HEK293 (cell line): Measurements from ENCODE around the gene C16orf92.

ENCODE experiments used
- AEBP2 ChIP-seq: fragments of 450-650 bp; formaldehyde crosslinking; IDR thresholded peaks from 2 replicates; pipeline ENCODE4 v1.5.1; 2016; ENCODE audit warnings: missing biosample characterization, missing genetic modification characterization, borderline replicate concordance
- INSM2 ChIP-seq: fragments of 450-650 bp; formaldehyde crosslinking; IDR thresholded peaks from 2 replicates; pipeline ENCODE4 v1.5.1; 2016; ENCODE audit warnings: missing biosample characterization, missing genetic modification characterization
- KLF1 ChIP-seq: fragments of 450-650 bp; formaldehyde crosslinking; IDR thresholded peaks from 2 replicates; pipeline ENCODE4 v1.5.1; 2016; ENCODE audit warnings: missing biosample characterization, missing genetic modification characterization
- KLF8 ChIP-seq: fragments of 450-650 bp; formaldehyde crosslinking; IDR thresholded peaks from 2 replicates; pipeline ENCODE4 v1.5.1; 2016; ENCODE audit warnings: missing biosample characterization, missing genetic modification characterization
- KLF9 ChIP-seq: fragments of 450-650 bp; formaldehyde crosslinking; IDR thresholded peaks from 2 replicates; pipeline ENCODE4 v1.5.1; 2016; ENCODE audit warnings: missing biosample characterization, missing genetic modification characterization, low read depth
- MZF1 ChIP-seq: fragments of 450-650 bp; formaldehyde crosslinking; IDR thresholded peaks from 2 replicates; pipeline ENCODE4 v1.5.1; 2017; ENCODE audit warnings: missing biosample characterization, missing genetic modification characterization, borderline replicate concordance
- PRDM4 ChIP-seq: fragments of 450-650 bp; formaldehyde crosslinking; IDR thresholded peaks from 2 replicates; pipeline ENCODE4 v1.5.1; 2017; ENCODE audit warnings: missing biosample characterization, missing genetic modification characterization
- ZBTB48 ChIP-seq: fragments of 450-650 bp; formaldehyde crosslinking; IDR thresholded peaks from 2 replicates; pipeline ENCODE4 v1.5.1; 2016; ENCODE audit warnings: missing biosample characterization, missing genetic modification characterization
- ZBTB7A ChIP-seq: fragments of 450-650 bp; formaldehyde crosslinking; IDR thresholded peaks from 2 replicates; pipeline ENCODE4 v1.5.1; 2016; ENCODE audit warnings: low read depth, missing biosample characterization, missing genetic modification characterization
- ZIC2 ChIP-seq: fragments of 450-650 bp; formaldehyde crosslinking; IDR thresholded peaks from 2 replicates; pipeline ENCODE4 v1.5.1; 2016; ENCODE audit warnings: missing biosample characterization, missing genetic modification characterization
- ZNF10 ChIP-seq: fragments of 450-650 bp; formaldehyde crosslinking; IDR thresholded peaks from 2 replicates; pipeline ENCODE4 v1.5.1; 2017; ENCODE audit warnings: missing biosample characterization, missing genetic modification characterization
- ZNF138 ChIP-seq: fragments of 450-650 bp; formaldehyde crosslinking; IDR thresholded peaks from 2 replicates; pipeline ENCODE4 v1.5.1; 2016; ENCODE audit warnings: missing biosample characterization, missing genetic modification characterization, borderline replicate concordance
- ZNF140 ChIP-seq: fragments of 450-650 bp; formaldehyde crosslinking; IDR thresholded peaks from 2 replicates; pipeline ENCODE4 v1.5.1; 2016; ENCODE audit warnings: missing biosample characterization, missing genetic modification characterization
- ZNF221 ChIP-seq: fragments of 450-650 bp; formaldehyde crosslinking; IDR thresholded peaks from 2 replicates; pipeline ENCODE4 v1.5.1; 2017; ENCODE audit warnings: missing biosample characterization, missing genetic modification characterization, borderline replicate concordance
- ZNF23 ChIP-seq: fragments of 450-650 bp; formaldehyde crosslinking; IDR thresholded peaks from 2 replicates; pipeline ENCODE4 v1.5.1; 2016; ENCODE audit warnings: missing biosample characterization, missing genetic modification characterization, borderline replicate concordance
- ZNF292 ChIP-seq: fragments of 450-650 bp; formaldehyde crosslinking; IDR thresholded peaks from 2 replicates; pipeline ENCODE4 v1.5.1; 2016; ENCODE audit warnings: low read depth, missing biosample characterization, missing genetic modification characterization, borderline replicate concordance
- ZNF341 ChIP-seq: fragments of 450-650 bp; formaldehyde crosslinking; IDR thresholded peaks from 2 replicates; pipeline ENCODE4; 2016; ENCODE audit warnings: low read depth, missing biosample characterization, missing genetic modification characterization
- ZNF366 ChIP-seq: fragments of 450-650 bp; formaldehyde crosslinking; conservative IDR thresholded peaks from 2 replicates; pipeline ENCODE4 v1.5.1; 2016; ENCODE audit warnings: missing biosample characterization, missing genetic modification characterization
- ZNF426 ChIP-seq: fragments of 450-650 bp; formaldehyde crosslinking; IDR thresholded peaks from 2 replicates; pipeline ENCODE4 v1.5.1; 2017; ENCODE audit warnings: missing biosample characterization, missing genetic modification characterization, mild to moderate bottlenecking, inconsistent platforms, moderate library complexity
- ZNF488 ChIP-seq: fragments of 450-650 bp; formaldehyde crosslinking; IDR thresholded peaks from 2 replicates; pipeline ENCODE4 v1.5.1; 2016; ENCODE audit warnings: missing biosample characterization, missing genetic modification characterization
- ZNF501 ChIP-seq: fragments of 450-650 bp; formaldehyde crosslinking; IDR thresholded peaks from 2 replicates; pipeline ENCODE4 v1.5.1; 2016; ENCODE audit warnings: missing biosample characterization, missing genetic modification characterization
- ZNF548 ChIP-seq: fragments of 450-650 bp; formaldehyde crosslinking; IDR thresholded peaks from 2 replicates; pipeline ENCODE4 v1.5.1; 2016; ENCODE audit warnings: missing biosample characterization, missing genetic modification characterization
- ZNF580 ChIP-seq: fragments of 450-650 bp; formaldehyde crosslinking; IDR thresholded peaks from 2 replicates; pipeline ENCODE4 v1.5.1; 2016; ENCODE audit warnings: missing biosample characterization, missing genetic modification characterization
- ZNF645 ChIP-seq: fragments of 450-650 bp; formaldehyde crosslinking; IDR thresholded peaks from 2 replicates; pipeline ENCODE4; 2016; ENCODE audit warnings: missing biosample characterization, missing genetic modification characterization
- ZNF664 ChIP-seq: fragments of 450-650 bp; formaldehyde crosslinking; IDR thresholded peaks from 2 replicates; pipeline ENCODE4 v1.5.1; 2016; ENCODE audit warnings: missing biosample characterization, missing genetic modification characterization
- ZNF670 ChIP-seq: fragments of 450-650 bp; formaldehyde crosslinking; IDR thresholded peaks from 2 replicates; pipeline ENCODE4 v1.5.1; 2016; ENCODE audit warnings: missing biosample characterization, missing genetic modification characterization, low read depth
- ZNF692 ChIP-seq: fragments of 450-650 bp; formaldehyde crosslinking; IDR thresholded peaks from 2 replicates; pipeline ENCODE4 v1.5.1; 2016; ENCODE audit warnings: missing biosample characterization, missing genetic modification characterization
- ZNF707 ChIP-seq: fragments of 450-650 bp; formaldehyde crosslinking; IDR thresholded peaks from 2 replicates; pipeline ENCODE4 v1.5.1; 2016; ENCODE audit warnings: missing biosample characterization, missing genetic modification characterization
- ZNF747 ChIP-seq: fragments of 450-650 bp; formaldehyde crosslinking; IDR thresholded peaks from 2 replicates; pipeline ENCODE4 v1.5.1; 2016; ENCODE audit warnings: missing biosample characterization, missing genetic modification characterization
- ZNF776 ChIP-seq: fragments of 450-650 bp; formaldehyde crosslinking; IDR thresholded peaks from 2 replicates; pipeline ENCODE4 v1.5.0; 2017; ENCODE audit warnings: missing biosample characterization, missing genetic modification characterization, borderline replicate concordance

The C16orf92 gene

GRCh38 chr16:29973384-29974246, 49.4 kb upstream of the C16orf92 start, which contains the start of gene TAOK2 (continued):
- no peak for TF ChIP-seq ZNF488 (tag by site-specific recombination)
- no peak for TF ChIP-seq ZNF707
- no peak for TF ChIP-seq ZNF645
- TF ChIP-seq ZNF776 (tag by site-specific recombination) = no peak
- TF ChIP-seq ZNF138 (tag by site-specific recombination) = no peak
- no peak for TF ChIP-seq ZIC2
- peak; percentile 58; the same call in 1 of the 2 replicates for TF ChIP-seq KLF1 (tag by site-specific recombination)
- no peak for TF ChIP-seq ZNF221
- no peak for TF ChIP-seq AEBP2
- TF ChIP-seq ZNF692 (tag by site-specific recombination) = peak; percentile 94
- TF ChIP-seq KLF8 (tag by site-specific recombination) = peak; percentile 67; the same call in 1 of the 2 replicates
- TF ChIP-seq ZNF23 (tag by site-specific recombination) = no peak
- TF ChIP-seq ZNF548 (tag by site-specific recombination) = no peak
- TF ChIP-seq KLF9 (tag by site-specific recombination) = peak; percentile 95
- no peak for TF ChIP-seq PRDM4 (tag by site-specific recombination)
- TF ChIP-seq ZNF664 = no peak
- no peak for TF ChIP-seq ZNF747
- TF ChIP-seq ZNF10 (tag by site-specific recombination) = no peak
- TF ChIP-seq ZNF501 (tag by site-specific recombination) = peak; percentile 68; the same call in 1 of the 2 replicates
- TF ChIP-seq INSM2 (tag by site-specific recombination) = 0 out of 2 replicates have a peak, but pooled peaks have one; percentile 18
- TF ChIP-seq ZBTB48 = no peak
- TF ChIP-seq ZNF366 = 0 out of 2 replicates have a peak, but pooled peaks have one; percentile 40
- TF ChIP-seq MZF1 (tag by site-specific recombination) = no peak
- TF ChIP-seq ZNF426 (tag by site-specific recombination) = no peak
- peak; percentile 89 for TF ChIP-seq ZNF341
- TF ChIP-seq ZBTB7A = peak; percentile 86; the same call in 1 of the 2 replicates
- no peak for TF ChIP-seq ZNF580 (tag by site-specific recombination)
- TF ChIP-seq ZNF140 (tag by site-specific recombination) = no peak
- TF ChIP-seq ZNF670 (tag by site-specific recombination) = no peak
- TF ChIP-seq ZNF292 (tag by site-specific recombination) = no peak
